Mesodermal cell (in vitro differentiated cells): ENCODE measurements around the gene STAU1.
"Not testable (repeated sequence)": the region's sequence is repeated elsewhere in the genome, so short reads cannot be mapped to it uniquely, and the experiment has no call there.

ENCODE experiments used
- H3K27ac ChIP-seq: 2 replicates; pipeline ENCODE4 v1.7.0; 2013; ENCODE audit warnings: mild to moderate bottlenecking, low read depth, low read length, moderate library complexity; ENCODE audit not compliant: severe bottlenecking
- H3K36me3 ChIP-seq: 2 replicates; pipeline ENCODE4 v1.7.1; 2013; ENCODE audit warnings: mild to moderate bottlenecking, low read length, moderate library complexity; ENCODE audit not compliant: control insufficient read depth, insufficient read depth
- H3K4me1 ChIP-seq: one replicate; pipeline ENCODE4 v1.7.1; 2013; ENCODE audit warnings: mild to moderate bottlenecking, low read length; ENCODE audit not compliant: insufficient read depth, control insufficient read depth, poor library complexity, severe bottlenecking
- H3K4me3 ChIP-seq: 2 replicates; pipeline ENCODE4 v1.7.0; 2013; ENCODE audit warnings: low read length, control low read depth, mild to moderate bottlenecking; ENCODE audit not compliant: insufficient read depth, poor library complexity, severe bottlenecking; ENCODE audit errors: extremely low read depth
- H3K9me3 ChIP-seq: 2 replicates; pipeline ENCODE4 v1.7.1; 2013; ENCODE audit warnings: mild to moderate bottlenecking, low read length, moderate library complexity; ENCODE audit not compliant: control insufficient read depth
- WGBS, 2 experiments: methylation state at CpG; one replicate each; pipeline ENCODE4 v1.1.5; 2013; ENCODE audit warnings: missing lambda C conversion rate in 2 of 2; ENCODE audit not compliant: insufficient coverage in 2 of 2; 5-methylcytosine and 5-hydroxymethylcytosine counted together

Gene STAU1

GRCh38 chr20:49118307-49118706 lies 69.8 kb downstream of the STAU1 start:
- no peak overlapping the region for H3K27ac ChIP-seq
- peaks cover 90% of the 10 kb centered on the region for H3K36me3 ChIP-seq
- WGBS, 2 experiments = 90% methylated on average over 2 of the region's 3 CpGs; no CpG with 5 or more reads in 1 of the 2 experiments
- H3K4me1 ChIP-seq = no peaks in the 10 kb centered on the region
- no peak overlapping the region for H3K4me3 ChIP-seq
- no peaks in the 10 kb centered on the region for H3K9me3 ChIP-seq

GRCh38 chr20:49115564-49115963 lies 72.6 kb downstream of the STAU1 start:
- Histone ChIP-seq H3K4me1 (peaks cover 7% of the 10 kb centered on the region), H3K36me3 (peaks cover 77% of the 10 kb centered on the region), H3K4me3 (no peak overlapping the region), H3K27ac (no peak overlapping the region), H3K9me3 (no peaks in the 10 kb centered on the region)
- 90 to 98% methylated on average over 4 to 6 of the region's 7 CpGs for WGBS, 2 experiments

GRCh38 chr20:49112596-49113274 lies 75.4 kb downstream of the STAU1 start:
- peak overlapping the region; percentile 23 for H3K27ac ChIP-seq
- H3K4me3 ChIP-seq = no peak overlapping the region
- WGBS, 2 experiments = 89 to 94% methylated on average over 10 to 11 of the region's 15 CpGs
- peaks cover 61% of the 10 kb centered on the region for H3K36me3 ChIP-seq
- no peaks in the 10 kb centered on the region for H3K9me3 ChIP-seq
- peaks cover 7% of the 10 kb centered on the region for H3K4me1 ChIP-seq

GRCh38 chr20:49110767-49111694 lies 77.1 kb downstream of the STAU1 start:
- Histone ChIP-seq H3K9me3 (no peaks in the 10 kb centered on the region), H3K36me3 (peaks cover 44% of the 10 kb centered on the region), H3K4me1 (peaks cover 7% of the 10 kb centered on the region), H3K4me3 (no peak overlapping the region), H3K27ac (no peak overlapping the region)
- 89 to 96% methylated on average over 5 of the region's 6 CpGs for WGBS, 2 experiments

- Histone ChIP-seq H3K9me3 (no peaks in the 10 kb centered on the region), H3K4me1 (no peaks in the 10 kb centered on the region), H3K36me3 (peaks cover 60% of the 10 kb centered on the region), H3K27ac (no peak overlapping the region), H3K4me3 (no peak overlapping the region)
- WGBS, 2 experiments = 100% methylated on average over 4 to 6 of the region's 6 CpGs
Observed at GRCh38 chr20:49106328-49106727, 81.8 kb downstream of the STAU1 start.

GRCh38 chr20:49104979-49105547 lies 83.1 kb downstream of the STAU1 start:
- not testable (repeated sequence) for H3K4me3 ChIP-seq, H3K27ac ChIP-seq, H3K4me1 ChIP-seq, H3K9me3 ChIP-seq
- H3K36me3 ChIP-seq = peaks cover 57% of the 10 kb centered on the region
- WGBS, 2 experiments = 91 to 98% methylated on average over 8 to 11 of the region's 11 CpGs

GRCh38 chr20:49104365-49104648 lies 83.8 kb downstream of the STAU1 start:
- Histone ChIP-seq H3K9me3 (no peaks in the 10 kb centered on the region), H3K4me1 (no peaks in the 10 kb centered on the region), H3K36me3 (peaks cover 54% of the 10 kb centered on the region), H3K27ac (peak overlapping the region; percentile 37), H3K4me3 (no peak overlapping the region)
- 100% methylated on average over 2 of the region's 3 CpGs for WGBS, 2 experiments

GRCh38 chr20:49103647-49104364 lies 84.3 kb downstream of the STAU1 start:
- H3K36me3 ChIP-seq = peaks cover 59% of the 10 kb centered on the region
- 98 to 99% methylated on average over 7 of the region's 7 CpGs for WGBS, 2 experiments
- no peaks in the 10 kb centered on the region for H3K4me1 ChIP-seq
- H3K4me3 ChIP-seq = no peak overlapping the region
- H3K27ac ChIP-seq = peak overlapping the region; percentile 37
- no peaks in the 10 kb centered on the region for H3K9me3 ChIP-seq

GRCh38 chr20:49103019-49103418 lies 85.1 kb downstream of the STAU1 start:
- H3K36me3 ChIP-seq = peaks cover 67% of the 10 kb centered on the region
- H3K9me3 ChIP-seq = no peaks in the 10 kb centered on the region
- no peak overlapping the region for H3K27ac ChIP-seq
- H3K4me1 ChIP-seq = no peaks in the 10 kb centered on the region
- 94 to 100% methylated on average over 4 of the region's 4 CpGs for WGBS, 2 experiments
- no peak overlapping the region for H3K4me3 ChIP-seq

GRCh38 chr20:49100972-49101371 lies 87.2 kb downstream of the STAU1 start:
- Histone ChIP-seq H3K9me3 (no peaks in the 10 kb centered on the region), H3K4me3 (no peak overlapping the region), H3K27ac (no peak overlapping the region), H3K4me1 (no peaks in the 10 kb centered on the region), H3K36me3 (peaks cover 85% of the 10 kb centered on the region)
- 92% methylated on average over 3 of the region's 4 CpGs; no CpG with 5 or more reads in 1 of the 2 experiments for WGBS, 2 experiments
